NT2/D1 (cell line): ENCODE results near the gene AGBL4.

Experiments
- DNase-seq: peaks from one replicate; pipeline ENCODE4 v3.0.0-alpha.2; 2011; ENCODE audit warnings: low read depth, low spot score
- H3K27me3 ChIP-seq: 2 replicates; pipeline ENCODE4 v1.6.0; 2011; ENCODE audit warnings: mild to moderate bottlenecking; ENCODE audit not compliant: insufficient read length, insufficient read depth
- H3K36me3 ChIP-seq: 2 replicates; pipeline ENCODE4 v1.6.1; 2011; ENCODE audit warnings: mild to moderate bottlenecking, low read length, mixed read lengths; ENCODE audit not compliant: insufficient read depth, insufficient read length
- H3K4me1 ChIP-seq: 2 replicates; pipeline ENCODE4 v1.5.1; 2011; ENCODE audit not compliant: insufficient read depth, insufficient read length
- H3K4me3 ChIP-seq: 2 replicates; pipeline ENCODE4 v1.5.1; 2011; ENCODE audit warnings: low read depth; ENCODE audit not compliant: insufficient read length
- H3K9ac ChIP-seq: 2 replicates; pipeline ENCODE4 v1.6.0; 2011; ENCODE audit warnings: low read depth; ENCODE audit not compliant: insufficient read length
- H3K9me3 ChIP-seq: 2 replicates; pipeline ENCODE4 v1.5.1; 2011; ENCODE audit warnings: mild to moderate bottlenecking, low read length; ENCODE audit not compliant: insufficient read depth
- SUZ12 ChIP-seq: IDR thresholded peaks from 2 replicates; pipeline ENCODE4 v1.6.1; 2011; ENCODE audit not compliant: insufficient read length, insufficient read depth; ENCODE audit errors: extremely low read depth
- YY1 ChIP-seq: IDR thresholded peaks from 2 replicates; pipeline ENCODE4 v1.6.1; 2011; ENCODE audit not compliant: insufficient read length, insufficient read depth
- ZNF274 ChIP-seq: IDR thresholded peaks from 2 replicates; pipeline ENCODE4 v1.6.1; 2011; ENCODE audit warnings: mild to moderate bottlenecking, low read depth, low read length

Gene AGBL4

DNA sequence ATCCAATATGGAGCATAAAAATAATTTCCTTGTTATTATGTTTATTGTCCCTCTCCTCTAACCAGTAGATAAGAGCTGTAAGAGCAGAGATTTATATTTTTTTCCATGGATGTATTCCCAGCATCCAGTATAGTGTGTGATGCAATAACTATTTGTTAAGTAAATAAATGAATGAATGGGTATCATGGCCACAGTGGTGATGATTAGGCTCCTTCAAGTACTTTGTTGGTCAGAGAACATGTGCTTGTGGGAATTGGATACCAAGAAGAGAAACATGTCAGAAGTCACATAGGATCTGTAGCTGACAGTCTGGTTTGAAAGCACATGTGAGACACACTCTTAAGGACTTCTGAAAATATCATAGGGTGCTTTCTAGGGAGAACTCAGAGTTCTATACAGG lies 588.5 kb downstream of the AGBL4 start:
- no peaks in the 10 kb centered on the region for H3K36me3 ChIP-seq
- no peaks in the 10 kb centered on the region for H3K4me1 ChIP-seq
- no peak overlapping the region for H3K4me3 ChIP-seq
- no peaks in the 10 kb centered on the region for H3K9me3 ChIP-seq
- H3K9ac ChIP-seq: no peak overlapping the region
- no peak for DNase-seq
- no peak for TF ChIP-seq ZNF274
- TF ChIP-seq SUZ12: no peak
- no peak for TF ChIP-seq YY1
- no peaks in the 10 kb centered on the region for H3K27me3 ChIP-seq

GRCh38 chr1:49424782-49425181 lies 599.0 kb downstream of the AGBL4 start:
- Histone ChIP-seq H3K9me3 (no peaks in the 10 kb centered on the region), H3K36me3 (no peaks in the 10 kb centered on the region), H3K4me1 (no peaks in the 10 kb centered on the region), H3K9ac (no peak overlapping the region), H3K4me3 (no peak overlapping the region), H3K27me3 (no peaks in the 10 kb centered on the region)
- DNase-seq: no peak
- no peak for TF ChIP-seq YY1
- no peak for TF ChIP-seq ZNF274
- no peak for TF ChIP-seq SUZ12

DNA sequence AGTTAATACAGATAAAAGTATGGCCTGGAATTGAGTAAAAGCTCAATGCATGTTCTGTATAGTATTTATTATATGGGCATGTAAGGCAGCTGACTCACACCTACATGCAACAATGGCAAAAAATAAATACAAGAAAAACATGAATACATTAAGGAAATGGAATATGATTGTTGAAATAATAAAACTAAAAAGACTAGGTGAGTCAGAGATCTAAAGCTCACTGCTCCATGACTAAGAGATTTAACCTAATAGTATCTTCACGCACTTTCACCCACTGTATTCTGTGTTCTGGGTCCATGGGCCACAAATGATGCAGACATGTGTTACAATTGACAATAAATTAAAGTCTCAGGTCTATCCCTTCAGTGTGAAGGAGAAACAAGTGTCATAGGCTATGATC lies 607.0 kb downstream of the AGBL4 start:
- H3K27me3 ChIP-seq: no peaks in the 10 kb centered on the region
- H3K36me3 ChIP-seq: no peaks in the 10 kb centered on the region
- TF ChIP-seq SUZ12 (no peak), ZNF274 (no peak), YY1 (no peak)
- H3K4me1 ChIP-seq: no peaks in the 10 kb centered on the region
- H3K9me3 ChIP-seq: no peaks in the 10 kb centered on the region
- no peak overlapping the region for H3K4me3 ChIP-seq
- no peak overlapping the region for H3K9ac ChIP-seq
- DNase-seq: no peak

GRCh38 chr1:49408346-49408745 lies 615.4 kb downstream of the AGBL4 start:
- H3K27me3 ChIP-seq: no peaks in the 10 kb centered on the region
- TF ChIP-seq YY1 (no peak), SUZ12 (no peak), ZNF274 (no peak)
- no peak overlapping the region for H3K4me3 ChIP-seq
- DNase-seq: no peak
- H3K4me1 ChIP-seq: no peaks in the 10 kb centered on the region
- no peak overlapping the region for H3K9ac ChIP-seq
- no peaks in the 10 kb centered on the region for H3K36me3 ChIP-seq
- no peaks in the 10 kb centered on the region for H3K9me3 ChIP-seq

DNA sequence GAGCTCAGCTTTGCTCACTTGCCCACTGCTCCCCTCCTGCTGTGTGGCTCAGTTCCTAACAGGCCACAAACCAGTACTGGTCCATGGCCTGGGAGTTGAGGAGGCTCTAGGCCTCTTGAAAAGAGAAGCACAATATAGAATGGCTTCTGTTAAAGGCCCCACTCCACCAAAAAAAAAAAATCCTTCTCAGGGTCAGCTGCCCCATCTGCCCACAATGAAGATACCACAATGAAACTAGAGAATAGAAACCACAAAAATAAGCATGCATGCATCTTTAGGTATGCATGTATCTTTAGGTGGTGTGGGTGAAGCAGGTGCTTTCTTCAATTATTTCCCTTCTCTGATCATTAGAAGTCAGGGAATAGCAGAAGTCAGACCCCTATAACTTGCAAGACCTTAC lies 626.7 kb downstream of the AGBL4 start:
- TF ChIP-seq ZNF274 (no peak), SUZ12 (no peak), YY1 (no peak)
- no peak overlapping the region for H3K4me3 ChIP-seq

DNA sequence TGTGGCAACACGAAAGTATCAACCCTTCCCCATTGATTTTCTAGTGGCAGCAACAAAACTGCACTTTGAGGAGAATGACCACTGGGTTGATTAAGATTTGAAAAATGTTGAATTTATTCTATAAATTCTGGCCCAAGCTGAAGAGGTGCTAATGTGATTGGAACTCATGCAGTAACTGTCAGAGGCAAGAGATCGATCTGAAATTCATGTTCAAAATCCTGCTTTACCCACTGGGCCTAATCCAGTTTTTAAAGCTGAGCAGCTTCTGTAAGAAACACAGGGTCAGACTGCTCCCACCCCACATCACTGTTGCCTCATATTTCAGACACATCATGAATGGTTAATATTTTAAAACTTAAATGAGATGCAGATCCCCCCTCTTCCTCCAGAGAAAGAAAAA lies 629.6 kb downstream of the AGBL4 start:
- TF ChIP-seq YY1 (no peak), SUZ12 (no peak), ZNF274 (no peak)
- Histone ChIP-seq H3K9ac (no peak overlapping the region), H3K4me1 (no peaks in the 10 kb centered on the region), H3K36me3 (no peaks in the 10 kb centered on the region), H3K4me3 (no peak overlapping the region), H3K27me3 (no peaks in the 10 kb centered on the region), H3K9me3 (no peaks in the 10 kb centered on the region)
- no peak for DNase-seq

More for the DNA sequence above, 626.7 kb downstream of the AGBL4 start:
- DNase-seq: no peak
- Histone ChIP-seq H3K36me3 (no peaks in the 10 kb centered on the region), H3K9ac (no peak overlapping the region), H3K27me3 (no peaks in the 10 kb centered on the region), H3K4me1 (no peaks in the 10 kb centered on the region), H3K9me3 (no peaks in the 10 kb centered on the region)

GRCh38 chr1:49389699-49390098 lies 634.1 kb downstream of the AGBL4 start:
- Histone ChIP-seq H3K9ac (no peak overlapping the region), H3K4me3 (no peak overlapping the region), H3K27me3 (no peaks in the 10 kb centered on the region), H3K36me3 (no peaks in the 10 kb centered on the region), H3K4me1 (no peaks in the 10 kb centered on the region), H3K9me3 (no peaks in the 10 kb centered on the region)
- no peak for DNase-seq
- TF ChIP-seq YY1 (no peak), SUZ12 (no peak), ZNF274 (no peak)
